Epithelial cell of esophagus (primary cell): ENCODE results near the gene KLHDC7A.

Experiments
- DNase-seq: peaks from one replicate; pipeline ENCODE4 v3.0.0; 2010; ENCODE audit warnings: low read depth
- H3K4me3 ChIP-seq: 2 replicates; pipeline ENCODE4 v1.5.1; 2011; ENCODE audit warnings: mild to moderate bottlenecking, low read length, control low read depth
- CTCF ChIP-seq: IDR thresholded peaks from 2 replicates; pipeline ENCODE4 v1.5.1; 2011; ENCODE audit warnings: low read depth, mild to moderate bottlenecking, low read length, control low read depth, inconsistent platforms; ENCODE audit not compliant: insufficient read depth; ENCODE audit errors: missing control alignments

The KLHDC7A gene

GRCh38 chr1:18495635-18496034 is 14.9 kb downstream of the KLHDC7A start:
- no peak overlapping the region for H3K4me3 ChIP-seq
- no peak for TF ChIP-seq CTCF
- DNase-seq, result no peak

GRCh38 chr1:18496056-18496455 is 15.3 kb downstream of the KLHDC7A start:
- DNase-seq, result no peak
- no peak for TF ChIP-seq CTCF
- no peak overlapping the region for H3K4me3 ChIP-seq

- H3K4me3 ChIP-seq, result no peak overlapping the region
- no peak for TF ChIP-seq CTCF
- DNase-seq, result no peak
Observed at GRCh38 chr1:18496497-18497235, 15.9 kb downstream of the KLHDC7A start.

GRCh38 chr1:18501833-18502232 is 21.1 kb downstream of the KLHDC7A start:
- no peak for DNase-seq
- H3K4me3 ChIP-seq, result no peak overlapping the region
- no peak for TF ChIP-seq CTCF

- H3K4me3 ChIP-seq, result no peak overlapping the region
- DNase-seq, result no peak
- no peak for TF ChIP-seq CTCF
Observed at GRCh38 chr1:18504609-18505008, 23.9 kb downstream of the KLHDC7A start.

GRCh38 chr1:18505666-18506065 is 24.9 kb downstream of the KLHDC7A start:
- no peak for TF ChIP-seq CTCF
- peak; percentile 44 for DNase-seq
- H3K4me3 ChIP-seq, result no peak overlapping the region

GRCh38 chr1:18508084-18508483 is 27.4 kb downstream of the KLHDC7A start:
- no peak for DNase-seq
- H3K4me3 ChIP-seq, result no peak overlapping the region
- no peak for TF ChIP-seq CTCF
